T-helper 9 cell (primary cell): ENCODE results near the gene RNF151.
A peak's percentile ranks its signal among the peaks of the same experiment; 100 is the strongest.
"Not testable (repeated sequence)": the region's sequence is repeated elsewhere in the genome, so short reads cannot be mapped to it uniquely, and the experiment has no call there.

Experiments
- DNase-seq: peaks from one replicate; pipeline ENCODE4 v3.0.0-alpha.2; 2020

The RNF151 gene

DNA sequence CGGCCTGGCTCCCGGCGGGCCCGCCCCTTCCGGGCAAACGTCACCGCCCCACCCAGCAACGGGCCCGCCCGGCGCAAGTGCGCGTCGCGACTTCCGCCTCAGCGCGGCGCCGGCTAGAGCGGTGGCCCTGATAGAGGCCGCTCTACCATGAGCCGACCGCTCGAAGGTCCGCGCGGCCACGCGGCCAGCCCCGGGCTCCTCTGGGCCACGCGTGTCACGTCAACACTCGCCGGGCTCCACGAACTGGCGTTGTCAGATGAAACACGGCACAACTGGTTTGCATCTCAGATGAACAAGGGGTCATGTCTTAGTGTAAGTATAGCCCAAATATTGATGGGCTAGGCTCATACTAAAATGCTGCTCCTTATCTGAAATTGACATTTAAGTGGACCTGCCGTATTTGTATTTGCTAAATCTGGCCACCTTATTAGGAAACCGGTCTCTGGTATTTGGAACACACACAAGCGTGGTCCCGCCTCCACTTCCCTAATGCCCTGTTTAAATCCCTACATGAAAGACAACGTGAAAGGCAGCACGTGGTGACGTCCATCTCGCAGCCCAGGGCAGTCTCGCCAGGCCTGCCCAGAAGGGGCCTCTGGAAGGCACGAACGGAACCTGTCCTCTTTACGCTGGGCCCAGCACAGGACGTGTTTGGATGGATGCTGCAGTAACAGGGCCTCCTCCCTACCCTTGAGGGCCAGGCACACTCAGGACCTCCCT lies 43.3 kb downstream of the RNF151 start, which contains the start of gene ZNF598:
Gene ZNF598 (minus strand): TSS at position 31 of the 720 bp plus-strand sequence.
- DNase-seq = peak; percentile 69

DNA sequence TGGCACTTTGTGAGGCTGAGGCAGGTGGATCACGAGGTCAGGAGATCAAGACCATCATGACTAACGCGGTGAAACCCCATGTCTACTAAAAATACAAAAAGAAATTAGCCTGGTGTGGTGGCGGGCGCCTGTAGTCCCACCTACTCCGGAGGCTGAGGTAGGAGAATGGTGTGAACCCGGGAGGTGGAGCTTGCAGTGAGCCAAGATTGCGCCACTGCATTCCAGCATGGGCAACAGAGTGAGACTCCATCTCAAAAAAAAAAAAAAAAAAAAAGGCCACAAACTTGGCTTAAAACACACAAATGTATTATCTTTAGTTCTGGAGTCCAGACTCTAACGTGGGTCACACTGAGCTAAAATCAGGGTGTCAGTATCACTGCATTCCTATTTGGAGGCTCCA lies 45.1 kb downstream of the RNF151 start:
- DNase-seq = not testable (repeated sequence)

DNA sequence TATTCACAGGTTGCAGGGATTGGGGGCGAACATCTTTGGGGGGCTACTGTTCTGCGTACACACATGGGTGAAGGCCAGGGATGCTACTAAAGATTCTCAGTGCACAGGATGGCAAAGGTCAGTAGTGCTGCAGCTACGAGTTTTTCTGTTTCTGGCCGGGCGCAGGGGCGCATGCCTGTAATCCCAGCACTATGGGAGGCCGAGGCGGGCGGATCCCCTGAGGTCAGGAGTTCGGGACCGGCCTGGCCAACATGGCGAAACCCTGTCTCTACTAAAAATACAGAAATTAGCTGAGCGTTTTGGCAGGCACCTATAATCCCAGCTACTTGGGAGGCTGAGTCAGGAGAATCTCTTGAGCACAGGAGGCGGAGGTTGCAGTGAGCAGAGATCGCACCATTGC lies 46.9 kb downstream of the RNF151 start:
- no peak for DNase-seq

DNA sequence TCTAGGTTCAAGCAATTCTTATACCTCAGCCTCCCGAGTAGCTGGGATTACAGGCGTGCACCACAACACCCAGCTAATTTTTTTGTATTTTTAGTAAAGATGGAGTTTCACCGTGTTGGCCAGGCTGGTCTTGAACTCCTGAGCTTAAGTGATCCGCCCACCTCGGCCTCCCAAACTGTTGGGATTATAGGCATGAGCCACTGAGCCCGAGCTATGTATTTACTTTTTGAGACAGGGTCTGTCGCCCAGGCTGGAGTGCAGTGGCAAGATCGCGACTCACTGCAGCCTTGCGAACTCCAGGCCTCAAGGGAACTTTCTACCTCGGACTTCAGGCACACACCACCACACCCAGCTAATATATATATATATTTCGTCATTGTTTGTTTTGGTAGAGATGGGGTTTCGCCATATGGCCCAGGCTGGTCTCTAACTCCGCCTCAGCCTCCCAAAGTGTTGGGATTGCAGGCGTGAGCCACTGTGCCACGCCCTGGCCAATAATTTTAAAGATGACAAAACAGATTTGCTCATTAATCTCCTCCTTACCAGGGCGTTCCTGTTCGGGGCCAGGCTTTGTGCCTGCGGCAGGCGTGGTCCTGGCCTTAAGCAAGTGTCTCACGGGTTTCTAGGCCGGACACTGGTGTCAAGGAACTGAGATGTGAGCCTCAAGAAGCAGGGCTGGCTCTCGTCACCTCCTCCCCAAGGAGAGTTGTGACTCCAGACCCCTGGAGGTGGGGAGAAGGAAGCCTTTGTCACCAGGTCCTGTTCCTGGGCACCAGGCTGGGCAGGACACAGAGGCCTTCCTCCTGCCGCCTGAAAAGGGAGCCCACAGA lies 48.7 kb downstream of the RNF151 start:
- no peak for DNase-seq

DNA sequence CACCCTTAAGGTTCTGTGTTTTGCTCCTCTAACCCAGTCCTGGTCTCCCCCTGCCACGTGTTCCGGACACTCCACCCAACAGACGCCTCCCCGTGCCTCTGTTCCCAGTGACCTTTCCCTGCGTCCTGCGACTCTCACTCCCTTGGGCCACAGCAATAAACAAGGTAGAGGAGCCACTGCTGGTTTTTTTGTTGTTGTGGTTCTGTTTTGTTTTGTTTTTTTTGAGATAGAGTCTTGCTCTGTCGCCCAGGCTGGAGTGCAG lies 49.2 kb downstream of the RNF151 start:
- no peak for DNase-seq

DNA sequence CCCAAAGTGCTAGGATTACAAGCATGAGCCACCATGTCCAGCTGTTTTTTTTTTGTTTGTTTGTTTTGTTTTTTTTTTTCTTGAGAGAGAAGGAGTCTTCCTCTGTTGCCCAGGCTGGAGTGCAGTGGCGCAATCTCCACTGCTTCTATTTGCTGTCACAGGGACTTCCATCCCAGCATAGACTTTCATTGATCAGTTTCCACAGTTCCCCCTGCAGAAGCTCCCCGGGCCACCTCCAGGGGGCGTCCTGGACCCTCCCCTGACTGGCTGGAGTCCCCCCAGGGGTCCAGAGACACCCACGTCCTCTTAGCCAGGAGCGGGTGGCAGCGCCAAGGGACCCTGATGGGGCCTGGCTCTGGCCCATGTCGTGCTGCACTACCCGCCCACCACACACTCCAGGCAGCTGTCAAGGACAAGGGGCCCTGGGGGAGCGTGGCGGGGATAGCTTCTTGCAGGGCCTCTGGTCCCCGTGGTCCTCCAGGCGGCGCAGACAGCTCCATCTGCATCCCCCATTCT lies 49.8 kb downstream of the RNF151 start:
- DNase-seq = no peak
